Measurements from ENCODE around the gene PLIN1.

Gene PLIN1

GRCh38 chr15:89623165-89623564 is 56.0 kb downstream of the PLIN1 start:
- no peak for DNase-seq

GRCh38 chr15:89621547-89621946 is 57.6 kb downstream of the PLIN1 start:
- DNase-seq = no peak

GRCh38 chr15:89616228-89616627 is 62.9 kb downstream of the PLIN1 start:
- DNase-seq = no peak

- DNase-seq = no peak
These were observed 64.0 kb downstream of the PLIN1 start for GRCh38 chr15:89615135-89615534.

All from activated CD4-positive, alpha-beta T cell treated with anti-CD3 and anti-CD28 coated beads, Interleukin-2, amount 50 U/mL, for 16 hours (primary cell).